OCI-LY1 (cell line): ENCODE data around the gene XKRX.

Source experiments
- H2AFZ ChIP-seq: fragments of 200-600 bp; sonication (generic), shearing (Covaris generic); 2 replicates; pipeline ENCODE4 v1.6.0; 2014; ENCODE audit warnings: antibody characterized with exemption, mild to moderate bottlenecking, low read length
- H3F3A ChIP-seq: fragments of 200-600 bp; sonication (generic), shearing (Covaris generic); 2 replicates; pipeline ENCODE4 v1.6.0; 2014; ENCODE audit warnings: mild to moderate bottlenecking, antibody characterized with exemption, low read length, moderate library complexity; ENCODE audit not compliant: insufficient read depth
- H3K27ac ChIP-seq: fragments of 200-600 bp; sonication (generic); 2 replicates; pipeline ENCODE4 v1.5.1; 2014; ENCODE audit warnings: low read length, mixed run types, mild to moderate bottlenecking, low read depth; ENCODE audit not compliant: poor library complexity, severe bottlenecking
- H3K27me3 ChIP-seq: fragments of 200-600 bp; sonication (generic); 2 replicates; pipeline ENCODE4 v1.6.0; 2014; ENCODE audit warnings: antibody characterized with exemption, mild to moderate bottlenecking, low read length, moderate library complexity; ENCODE audit not compliant: insufficient read depth
- H3K36me3 ChIP-seq: fragments of 200-600 bp; sonication (generic); 2 replicates; pipeline ENCODE4 v1.6.1; 2014; ENCODE audit warnings: mild to moderate bottlenecking, antibody characterized with exemption, low read length, moderate library complexity, mixed read lengths; ENCODE audit not compliant: insufficient read depth
- H3K4me1 ChIP-seq: fragments of 200-600 bp; sonication (generic); 2 replicates; pipeline ENCODE4 v1.5.1; 2014; ENCODE audit warnings: mild to moderate bottlenecking, low read length, moderate library complexity; ENCODE audit not compliant: insufficient read depth, severe bottlenecking
- H3K4me2 ChIP-seq: fragments of 200-600 bp; sonication (generic), shearing (Covaris generic); 2 replicates; pipeline ENCODE4 v1.6.1; 2014; ENCODE audit warnings: low read length
- H3K4me3 ChIP-seq: fragments of 200-600 bp; sonication (generic); 2 replicates; pipeline ENCODE4 v1.5.1; 2014; ENCODE audit warnings: low read length, low read depth, mild to moderate bottlenecking, mixed read lengths; ENCODE audit not compliant: poor library complexity, severe bottlenecking
- H3K79me2 ChIP-seq: fragments of 200-600 bp; shearing (Covaris generic); 2 replicates; pipeline ENCODE4 v1.6.1; 2016; ENCODE audit warnings: mixed run types, low read length, mixed read lengths; ENCODE audit not compliant: insufficient read depth
- H3K9ac ChIP-seq: fragments of 200-600 bp; sonication (generic), shearing (Covaris generic); 2 replicates; pipeline ENCODE4 v1.6.1; 2014; ENCODE audit warnings: mild to moderate bottlenecking, low read length, mixed read lengths
- H3K9me2 ChIP-seq: fragments of 200-600 bp; sonication (generic), shearing (Covaris generic); 2 replicates; pipeline ENCODE4 v1.6.1; 2014; ENCODE audit warnings: low read depth, mild to moderate bottlenecking, low read length, mixed read lengths
- H3K9me3 ChIP-seq: fragments of 200-600 bp; shearing (Covaris generic); 2 replicates; pipeline ENCODE4 v1.6.1; 2014; ENCODE audit warnings: low read length, mixed read lengths
- H4K20me1 ChIP-seq: fragments of 200-600 bp; sonication (generic), shearing (Covaris generic); 2 replicates; pipeline ENCODE4 v1.6.0; 2016; ENCODE audit warnings: mild to moderate bottlenecking, low read length; ENCODE audit not compliant: insufficient read depth
- CTCF ChIP-seq: fragments of 200-600 bp; sonication (generic), shearing (Covaris generic); IDR thresholded peaks from 2 replicates; pipeline ENCODE4 v1.5.1; 2017; ENCODE audit warnings: mild to moderate bottlenecking, antibody characterized with exemption, low read length, moderate library complexity, mixed read lengths
- EZH2 ChIP-seq: fragments of 200-600 bp; sonication (generic), shearing (Covaris generic); IDR thresholded peaks from 2 replicates; pipeline ENCODE4 v1.8.0; 2017; ENCODE audit warnings: borderline replicate concordance, mixed run types, mild to moderate bottlenecking, antibody characterized with exemption, low read length, moderate library complexity, mixed read lengths

The XKRX gene

DNA sequence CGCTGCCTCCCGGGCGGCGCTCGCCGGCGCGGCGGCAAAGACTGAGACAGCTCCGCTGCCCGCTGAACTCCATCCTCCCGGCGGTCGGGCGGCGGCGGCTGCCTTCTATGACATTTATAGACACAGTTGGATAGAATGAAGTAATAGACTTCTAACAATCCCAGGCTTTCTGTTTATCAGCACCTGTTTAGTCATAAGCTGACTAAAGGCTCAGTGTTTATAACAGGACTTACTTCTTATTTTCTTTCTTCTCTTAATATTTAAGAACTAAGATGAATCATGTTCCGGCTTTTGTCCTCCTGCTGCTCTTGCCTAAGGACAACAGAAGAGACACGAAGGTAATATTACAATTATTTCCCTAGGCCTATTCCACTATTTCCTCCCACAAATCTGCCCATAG, 44.7 kb upstream of the XKRX start:
- Histone ChIP-seq H3K36me3 (no peaks in the 10 kb centered on the region), H4K20me1 (no peaks in the 10 kb centered on the region), H3K9me2 (no peaks in the 10 kb centered on the region), H2AFZ (no peak overlapping the region), H3K27me3 (no peaks in the 10 kb centered on the region), H3F3A (no peaks in the 10 kb centered on the region), H3K79me2 (no peaks in the 10 kb centered on the region), H3K4me3 (no peak overlapping the region), H3K9ac (no peak overlapping the region), H3K4me2 (no peak overlapping the region), H3K27ac (no peak overlapping the region), H3K4me1 (no peaks in the 10 kb centered on the region), H3K9me3 (no peaks in the 10 kb centered on the region)
- TF ChIP-seq CTCF (no peak), EZH2 (no peak)

GRCh38 chrX:100969936-100970335, 41.2 kb upstream of the XKRX start:
- no peak for TF ChIP-seq CTCF
- TF ChIP-seq EZH2 = no peak

DNA sequence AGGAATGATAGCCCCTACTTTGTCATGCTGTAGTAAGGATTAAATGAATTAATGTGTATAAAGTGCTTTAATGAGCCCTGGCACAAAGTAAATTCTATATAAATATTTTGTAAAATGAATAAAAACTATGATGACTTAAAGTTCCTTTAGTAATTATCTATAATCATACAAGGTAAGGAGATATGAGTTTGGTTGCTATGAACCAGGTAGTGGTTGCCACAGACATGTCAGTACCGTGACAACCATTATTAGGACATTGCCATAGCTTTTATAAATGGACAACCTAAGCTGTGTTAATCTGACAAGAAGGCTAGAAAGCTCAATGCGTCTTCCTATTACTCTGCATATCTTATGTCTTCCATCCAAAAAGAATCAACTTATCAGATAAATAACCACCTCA, 40.7 kb upstream of the XKRX start, which contains the start of gene ARL13A:
TSS of gene ARL13A (plus strand) at position 301 of the 400 bp plus-strand sequence. CDS start 3,982 bp downstream, outside the sequence.
- no peaks in the 10 kb centered on the region for H3K4me1 ChIP-seq
- no peaks in the 10 kb centered on the region for H3K36me3 ChIP-seq
- H3K27me3 ChIP-seq = no peaks in the 10 kb centered on the region
- no peak within 1 kb of the TSS for H3K9ac ChIP-seq
- no peak for TF ChIP-seq EZH2
- TF ChIP-seq CTCF = no peak
- no peak within 1 kb of the TSS for H2AFZ ChIP-seq
- H3K4me2 ChIP-seq = no peak within 1 kb of the TSS
- H4K20me1 ChIP-seq = no peaks in the 10 kb centered on the region
- no peak within 1 kb of the TSS for H3K4me3 ChIP-seq
- no peak within 1 kb of the TSS for H3K27ac ChIP-seq
- H3K9me3 ChIP-seq = no peaks in the 10 kb centered on the region
- H3K79me2 ChIP-seq = no peaks in the 10 kb centered on the region
- H3F3A ChIP-seq = no peaks in the 10 kb centered on the region
- no peaks in the 10 kb centered on the region for H3K9me2 ChIP-seq

More at GRCh38 chrX:100969936-100970335, 41.2 kb upstream of the XKRX start:
- Histone ChIP-seq H3K36me3 (no peaks in the 10 kb centered on the region), H3F3A (no peaks in the 10 kb centered on the region), H3K9me2 (no peaks in the 10 kb centered on the region), H4K20me1 (no peaks in the 10 kb centered on the region), H3K27me3 (no peaks in the 10 kb centered on the region), H3K79me2 (no peaks in the 10 kb centered on the region), H3K4me3 (no peak overlapping the region), H2AFZ (no peak overlapping the region), H3K27ac (no peak overlapping the region), H3K9ac (no peak overlapping the region), H3K4me1 (no peaks in the 10 kb centered on the region), H3K4me2 (no peak overlapping the region), H3K9me3 (no peaks in the 10 kb centered on the region)
